22Rv1 (cell line): ENCODE results near the gene PRKCE.

Experiments used
- CTCF ChIP-seq: fragments of 450-650 bp; IDR thresholded peaks from 2 replicates; pipeline ENCODE4 v1.5.1; 2017; ENCODE audit warnings: mild to moderate bottlenecking
- ZFX ChIP-seq: fragments of 450-650 bp; IDR thresholded peaks from 2 replicates; pipeline ENCODE4 v1.6.1; 2017; ENCODE audit warnings: antibody characterized with exemption, borderline replicate concordance

- TF ChIP-seq CTCF (no peak), ZFX (no peak)
Measured at GRCh38 chr2:45685260-45685659, 33.8 kb downstream of the PRKCE start.
